ENCODE measurements around the gene FOXO6. TPM values are rescaled to one million over a fixed set of nuclear protein-coding genes. Genes with fewer than 3 reads are reported as not detected.
A peak's percentile ranks its signal among the peaks of the same experiment; 100 is the strongest.
"Not testable (repeated sequence)": the region's sequence is repeated elsewhere in the genome, so short reads cannot be mapped to it uniquely, and the experiment has no call there.

FOXO6 gene
- polyA plus RNA-seq, 4 donors = 0.34 to 4.1 TPM; not detected in 2

DNA sequence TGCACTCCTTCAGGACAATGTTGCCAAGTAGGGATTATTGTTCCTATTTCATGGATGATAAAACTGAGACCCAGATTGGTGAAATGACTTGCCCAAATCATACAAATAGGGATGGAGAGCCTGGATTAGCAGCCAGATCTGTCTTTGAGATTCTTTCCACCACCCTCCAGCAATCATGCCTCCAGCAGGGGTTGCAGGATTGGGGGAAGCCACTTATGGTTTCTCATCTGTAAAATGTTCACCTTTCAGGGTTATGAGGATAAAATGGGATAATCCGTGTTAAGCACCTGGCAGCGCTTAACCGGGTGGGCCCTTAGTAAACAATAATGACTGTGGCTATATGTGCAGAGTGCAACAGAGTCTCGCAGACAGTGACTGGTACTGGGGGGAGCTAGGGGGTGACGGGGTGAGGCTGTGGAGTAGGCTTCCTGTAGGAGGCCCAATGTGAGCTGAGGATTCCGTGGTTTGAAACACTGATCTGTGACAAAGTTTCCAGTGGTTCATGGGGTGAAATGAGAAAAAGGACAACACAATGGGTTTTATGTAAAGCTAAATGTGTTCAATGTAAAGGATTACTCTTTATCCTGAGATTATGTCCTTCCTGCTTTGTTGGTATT lies 33.7 kb upstream of the FOXO6 start:
- Histone ChIP-seq H3K27me3 (ENCODE audit: control insufficient read depth in 3 of 3, insufficient read depth in 3 of 3, low read length in 3 of 3) (peaks cover 0 to 3% (median 0%) of the 10 kb centered on the region in 3 donors), H3K4me3 (ENCODE audit: low read depth in 1 of 3, low read length in 3 of 3) (no peak overlapping the region), H3K27ac (ENCODE audit: low read depth in 1 of 3, low read length in 2 of 3) (no peak overlapping the region), H3K36me3 (ENCODE audit: control insufficient read depth in 3 of 3, insufficient read depth in 2 of 3, low read depth in 1 of 3, low read length in 3 of 3) (no peaks in the 10 kb centered on the region), H3K9me3 (ENCODE audit: control insufficient read depth in 2 of 2, insufficient read depth in 1 of 2, low read depth in 1 of 2, low read length in 1 of 2) (peaks cover 0 to 5% of the 10 kb centered on the region in 2 donors), H3K4me1 (ENCODE audit: control insufficient read depth in 3 of 3, insufficient read depth in 2 of 3, low read depth in 1 of 3, low read length in 2 of 3) (no peaks in the 10 kb centered on the region)
- DNase-seq = no peak
- 66 to 76% (median 70%) methylated on average over 6 of the region's 6 CpGs for WGBS, 3 donors
- FAIRE-seq = no peak

DNA sequence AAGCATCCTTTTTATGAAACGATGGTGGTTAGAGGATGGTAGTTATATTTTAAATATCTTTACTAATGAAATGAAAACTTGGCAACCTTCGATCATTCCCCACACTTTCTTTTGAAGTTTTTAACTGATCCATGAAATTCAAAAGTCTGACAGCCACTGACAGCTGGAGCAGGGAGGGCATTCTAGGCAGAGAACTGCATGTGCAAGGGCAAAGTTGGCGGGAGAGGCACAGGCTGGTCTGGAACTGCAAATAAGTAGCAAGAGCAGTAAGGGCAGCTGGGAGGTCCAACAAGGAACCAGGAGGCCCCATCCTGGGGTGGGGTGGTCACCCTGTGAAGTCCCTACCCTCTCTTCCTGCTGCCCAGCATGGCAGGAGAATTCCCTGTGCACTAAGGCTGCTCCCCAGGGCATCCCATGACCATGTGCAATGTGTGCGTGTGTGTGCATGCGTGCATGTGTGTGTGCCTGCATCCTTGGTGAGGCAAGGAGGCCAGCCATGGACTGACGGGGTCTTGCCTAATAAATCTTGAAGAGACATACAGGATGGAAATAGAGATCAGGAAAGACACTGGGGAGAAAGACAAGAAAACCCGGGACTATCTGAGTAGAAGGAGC lies 33.1 kb upstream of the FOXO6 start:
- no peak overlapping the region for H3K27ac ChIP-seq (ENCODE audit: low read depth in 1 of 3, low read length in 2 of 3)
- whole genome bisulfite sequencing, 3 donors = 66 to 81% (median 76%) methylated on average over 7 of the region's 7 CpGs
- H3K4me3 ChIP-seq (ENCODE audit: low read depth in 1 of 3, low read length in 3 of 3) = no peak overlapping the region
- H3K4me1 ChIP-seq (ENCODE audit: control insufficient read depth in 3 of 3, insufficient read depth in 2 of 3, low read depth in 1 of 3, low read length in 2 of 3) = no peaks in the 10 kb centered on the region
- H3K36me3 ChIP-seq (ENCODE audit: control insufficient read depth in 3 of 3, insufficient read depth in 2 of 3, low read depth in 1 of 3, low read length in 3 of 3) = no peaks in the 10 kb centered on the region
- DNase-seq (no peak), FAIRE-seq (no peak)
- H3K9me3 ChIP-seq (ENCODE audit: control insufficient read depth in 2 of 2, insufficient read depth in 1 of 2, low read depth in 1 of 2, low read length in 1 of 2) = peaks cover 0 to 5% of the 10 kb centered on the region in 2 donors
- H3K27me3 ChIP-seq (ENCODE audit: control insufficient read depth in 3 of 3, insufficient read depth in 3 of 3, low read length in 3 of 3) = peaks cover 0 to 3% (median 0%) of the 10 kb centered on the region in 3 donors

DNA sequence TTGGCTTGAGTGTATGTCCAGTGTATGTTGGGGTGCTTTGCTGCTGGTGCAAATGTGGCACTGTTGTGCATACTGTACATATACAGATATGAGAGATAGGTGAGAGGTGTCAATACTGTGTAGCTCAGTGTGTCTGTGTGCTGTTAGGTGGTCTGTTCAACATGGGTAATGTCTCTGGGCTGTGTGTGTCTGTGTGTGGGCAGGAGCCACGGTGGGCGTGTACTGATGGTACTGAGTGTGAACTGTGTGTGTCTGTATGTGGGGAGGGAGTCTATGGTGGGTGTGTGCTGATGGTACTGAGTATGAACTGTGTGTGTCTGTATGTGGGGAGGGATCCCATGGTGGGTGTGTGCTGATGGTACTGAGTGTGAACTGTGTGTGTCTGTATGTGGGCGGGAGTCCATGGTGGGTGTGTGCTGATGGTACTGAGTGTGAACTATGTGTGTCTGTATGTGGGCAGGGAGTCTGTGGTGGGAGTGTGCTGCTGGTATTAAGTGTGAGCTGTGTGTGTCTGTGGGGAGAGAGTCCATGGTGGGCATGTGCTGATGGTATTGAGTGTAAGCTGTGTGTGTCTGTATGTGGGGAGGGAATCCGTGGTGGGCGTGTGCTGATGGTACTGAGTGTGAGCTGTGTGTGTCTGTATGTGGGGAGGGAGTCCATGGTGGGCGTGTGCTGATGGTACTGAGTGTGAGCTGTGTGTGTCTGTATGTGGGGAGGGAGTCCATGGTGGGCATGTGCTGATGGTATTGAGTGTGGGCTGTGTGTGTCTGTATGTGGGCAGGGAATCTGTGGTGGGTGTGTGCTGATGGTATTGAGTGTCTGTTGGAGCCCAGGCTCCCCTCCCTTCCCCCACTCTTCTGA lies 32.2 kb upstream of the FOXO6 start:
- H3K4me3 ChIP-seq (ENCODE audit: low read depth in 1 of 3, low read length in 3 of 3) = no peak overlapping the region
- peaks cover 0 to 5% of the 10 kb centered on the region in 2 donors for H3K9me3 ChIP-seq (ENCODE audit: control insufficient read depth in 2 of 2, insufficient read depth in 1 of 2, low read depth in 1 of 2, low read length in 1 of 2)
- no peaks in the 10 kb centered on the region for H3K36me3 ChIP-seq (ENCODE audit: control insufficient read depth in 3 of 3, insufficient read depth in 2 of 3, low read depth in 1 of 3, low read length in 3 of 3)
- H3K27me3 ChIP-seq (ENCODE audit: control insufficient read depth in 3 of 3, insufficient read depth in 3 of 3, low read length in 3 of 3) = peaks cover 0 to 3% (median 0%) of the 10 kb centered on the region in 3 donors
- H3K27ac ChIP-seq (ENCODE audit: low read depth in 1 of 3, low read length in 2 of 3) = no peak overlapping the region
- WGBS, 3 donors = 75 to 88% (median 84%) methylated on average over 6 of the region's 6 CpGs
- no peaks in the 10 kb centered on the region for H3K4me1 ChIP-seq (ENCODE audit: control insufficient read depth in 3 of 3, insufficient read depth in 2 of 3, low read depth in 1 of 3, low read length in 2 of 3)
- no peak for DNase-seq
- no peak for FAIRE-seq

DNA sequence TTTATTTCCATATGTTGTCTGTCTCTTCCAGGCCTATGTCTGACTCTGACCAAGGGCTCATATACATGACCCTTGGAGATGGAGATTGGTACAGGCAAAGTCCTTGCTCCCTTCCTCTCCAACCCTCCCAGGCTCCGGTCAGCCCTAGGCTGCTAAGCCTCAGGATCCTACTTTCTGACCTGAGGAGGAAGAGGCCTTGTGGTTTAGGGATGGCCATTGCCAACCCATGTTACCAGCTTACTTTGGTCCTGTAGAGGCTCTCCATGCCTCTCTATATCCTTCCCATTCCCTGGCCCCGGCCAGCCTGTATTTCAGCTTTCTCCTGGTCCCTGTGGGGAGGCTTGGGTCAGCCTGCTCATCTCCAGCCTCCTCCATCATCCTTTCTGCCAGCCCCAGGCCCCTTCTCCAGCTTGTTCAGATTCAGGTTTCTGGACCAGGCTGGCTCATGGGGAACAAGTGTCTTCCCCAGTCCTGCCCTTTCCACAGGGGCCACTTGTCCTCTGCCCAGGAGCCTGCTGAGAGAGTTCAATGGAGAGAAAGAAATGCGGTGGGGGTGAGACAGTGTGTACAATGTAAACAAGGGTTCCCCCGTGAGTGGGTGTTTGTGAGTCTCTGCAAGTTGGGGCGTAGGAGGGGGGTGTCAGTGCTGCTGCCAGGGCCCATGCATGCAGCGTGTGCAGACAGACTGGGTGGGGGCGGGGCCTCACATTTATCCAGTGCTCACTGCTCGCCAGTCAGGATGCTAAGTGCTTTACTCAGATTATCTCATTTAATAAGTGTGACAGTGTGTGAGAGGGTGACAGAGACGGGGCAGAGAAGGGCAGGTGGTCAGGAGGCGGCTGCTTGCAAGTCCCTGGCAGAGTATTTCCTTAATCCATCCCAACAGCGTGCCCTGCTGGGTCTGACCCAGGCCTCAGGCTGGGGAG lies 31.3 kb upstream of the FOXO6 start:
- H3K27ac ChIP-seq (ENCODE audit: low read depth in 1 of 3, low read length in 2 of 3) = no peak overlapping the region
- H3K4me1 ChIP-seq (ENCODE audit: control insufficient read depth in 3 of 3, insufficient read depth in 2 of 3, low read depth in 1 of 3, low read length in 2 of 3) = no peaks in the 10 kb centered on the region
- peaks cover 0 to 5% of the 10 kb centered on the region in 2 donors for H3K9me3 ChIP-seq (ENCODE audit: control insufficient read depth in 2 of 2, insufficient read depth in 1 of 2, low read depth in 1 of 2, low read length in 1 of 2)
- 82 to 88% (median 84%) methylated on average over 10 to 11 of the region's 11 CpGs for WGBS, 3 donors
- H3K4me3 ChIP-seq (ENCODE audit: low read depth in 1 of 3, low read length in 3 of 3) = no peak overlapping the region
- H3K36me3 ChIP-seq (ENCODE audit: control insufficient read depth in 3 of 3, insufficient read depth in 2 of 3, low read depth in 1 of 3, low read length in 3 of 3) = no peaks in the 10 kb centered on the region
- H3K27me3 ChIP-seq (ENCODE audit: control insufficient read depth in 3 of 3, insufficient read depth in 3 of 3, low read length in 3 of 3) = peaks cover 0 to 3% (median 0%) of the 10 kb centered on the region in 3 donors
- FAIRE-seq (no peak), DNase-seq (no peak)

DNA sequence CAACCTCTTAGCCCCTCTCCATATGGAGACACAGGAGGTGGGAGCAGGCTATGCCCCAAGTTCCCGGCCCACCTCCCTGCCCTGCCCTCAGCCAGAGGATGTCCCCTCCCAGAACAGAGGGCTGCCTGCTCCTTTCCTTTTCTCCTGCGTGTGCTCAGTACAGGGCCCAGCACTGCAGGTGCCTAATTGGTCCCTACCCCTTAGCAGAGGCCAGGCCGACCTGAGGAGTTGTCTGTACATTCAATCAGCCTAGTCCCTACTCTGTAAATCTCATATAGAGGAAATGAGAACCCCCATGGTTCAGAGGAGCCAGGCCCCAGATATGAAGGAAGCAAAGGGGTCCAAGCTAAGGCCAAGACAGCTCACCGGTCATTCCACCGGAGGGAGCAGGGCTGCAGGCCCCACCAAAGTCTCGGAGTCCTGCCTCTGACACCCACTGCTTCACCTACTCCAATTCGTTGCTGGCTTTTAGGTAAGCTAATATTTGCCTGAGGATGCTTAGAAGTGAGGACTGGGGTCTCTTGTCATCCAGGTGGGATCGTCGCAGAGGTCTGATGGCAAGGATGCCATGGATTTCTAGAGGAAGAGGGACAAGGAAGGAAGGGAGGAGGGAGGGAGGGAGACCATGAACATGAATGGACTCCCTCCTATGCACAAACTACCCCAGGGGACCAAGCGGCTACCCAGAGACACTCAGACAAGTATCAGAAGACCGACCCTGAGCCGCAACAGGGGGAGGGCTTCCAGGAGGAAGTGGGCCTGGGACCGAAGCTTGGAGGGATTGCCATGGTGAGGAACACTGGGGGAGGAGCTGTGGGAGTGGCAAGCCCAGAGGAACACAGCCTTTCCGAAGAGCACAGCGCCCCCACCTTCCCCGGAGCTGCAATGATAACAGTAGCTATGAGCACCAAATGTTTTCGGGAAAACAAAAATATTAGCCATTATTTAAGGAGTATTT lies 30.4 kb upstream of the FOXO6 start:
- H3K4me1 ChIP-seq (ENCODE audit: control insufficient read depth in 3 of 3, insufficient read depth in 2 of 3, low read depth in 1 of 3, low read length in 2 of 3) = no peaks in the 10 kb centered on the region
- FAIRE-seq (no peak), DNase-seq (peak in 1 of 2 donors; percentile 38)
- WGBS, 3 donors = 56 to 78% (median 76%) methylated on average over 16 to 17 of the region's 17 CpGs
- peaks cover 0 to 3% (median 0%) of the 10 kb centered on the region in 3 donors for H3K27me3 ChIP-seq (ENCODE audit: control insufficient read depth in 3 of 3, insufficient read depth in 3 of 3, low read length in 3 of 3)
- H3K9me3 ChIP-seq (ENCODE audit: control insufficient read depth in 2 of 2, insufficient read depth in 1 of 2, low read depth in 1 of 2, low read length in 1 of 2) = peaks cover 0 to 3% of the 10 kb centered on the region in 2 donors
- H3K27ac ChIP-seq (ENCODE audit: low read depth in 1 of 3, low read length in 2 of 3) = no peak overlapping the region
- no peak overlapping the region for H3K4me3 ChIP-seq (ENCODE audit: low read depth in 1 of 3, low read length in 3 of 3)
- no peaks in the 10 kb centered on the region for H3K36me3 ChIP-seq (ENCODE audit: control insufficient read depth in 3 of 3, insufficient read depth in 2 of 3, low read depth in 1 of 3, low read length in 3 of 3)

DNA sequence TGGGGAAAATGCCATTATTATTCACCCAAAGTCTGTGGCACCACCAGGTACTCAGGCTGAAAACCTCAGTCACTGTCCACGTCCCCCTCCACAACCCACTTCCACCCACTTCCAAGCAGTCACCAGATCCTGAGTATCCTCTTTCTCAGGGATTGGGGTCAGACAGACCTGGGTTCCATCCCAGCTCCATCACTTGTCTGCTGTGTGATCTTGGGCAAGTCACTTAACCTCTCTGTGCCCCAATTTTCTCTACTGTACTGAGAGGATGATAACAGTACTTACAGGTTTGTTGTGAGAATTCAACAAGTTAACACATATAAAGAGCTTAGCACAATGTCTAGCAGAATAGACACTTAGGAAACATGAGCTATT lies 29.7 kb upstream of the FOXO6 start:
- Histone ChIP-seq H3K27ac (ENCODE audit: low read depth in 1 of 3, low read length in 2 of 3) (no peak overlapping the region), H3K36me3 (ENCODE audit: control insufficient read depth in 3 of 3, insufficient read depth in 2 of 3, low read depth in 1 of 3, low read length in 3 of 3) (no peaks in the 10 kb centered on the region), H3K4me3 (ENCODE audit: low read depth in 1 of 3, low read length in 3 of 3) (no peak overlapping the region), H3K4me1 (ENCODE audit: control insufficient read depth in 3 of 3, insufficient read depth in 2 of 3, low read depth in 1 of 3, low read length in 2 of 3) (no peaks in the 10 kb centered on the region), H3K9me3 (ENCODE audit: control insufficient read depth in 2 of 2, insufficient read depth in 1 of 2, low read depth in 1 of 2, low read length in 1 of 2) (no peaks in the 10 kb centered on the region), H3K27me3 (ENCODE audit: control insufficient read depth in 3 of 3, insufficient read depth in 3 of 3, low read length in 3 of 3) (peaks cover 0 to 3% (median 0%) of the 10 kb centered on the region in 3 donors)
- WGBS, 3 donors = 43 to 93% (median 83%) methylated on average over 1 of the region's 1 CpG
- DNase-seq (no peak), FAIRE-seq (no peak)

DNA sequence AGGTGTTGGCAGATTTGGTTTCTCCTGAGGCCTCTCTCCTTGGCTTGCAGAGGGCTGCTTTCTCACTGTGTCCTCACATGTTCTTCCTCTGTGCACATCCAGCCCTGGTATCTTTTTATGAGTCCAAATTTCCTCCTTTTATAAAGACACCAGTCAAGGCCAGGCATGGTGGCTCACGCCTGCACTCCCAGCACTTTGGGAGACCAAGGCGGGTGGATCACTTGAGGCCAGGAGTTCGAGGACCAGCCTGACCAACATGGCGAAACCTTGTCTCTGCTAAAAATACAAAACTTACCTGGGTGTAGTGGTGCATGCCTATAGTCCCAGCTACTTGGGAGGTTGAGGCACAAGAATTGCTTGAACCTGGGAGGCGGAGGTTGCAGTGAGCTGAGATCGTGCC lies 29.1 kb upstream of the FOXO6 start:
- 94 to 96% (median 95%) methylated on average over 6 of the region's 6 CpGs for WGBS, 3 donors
- H3K9me3 ChIP-seq (ENCODE audit: control insufficient read depth in 2 of 2, insufficient read depth in 1 of 2, low read depth in 1 of 2, low read length in 1 of 2); FAIRE-seq; H3K4me3 ChIP-seq (ENCODE audit: low read depth in 1 of 3, low read length in 3 of 3); H3K27ac ChIP-seq (ENCODE audit: low read depth in 1 of 3, low read length in 2 of 3); H3K27me3 ChIP-seq (ENCODE audit: control insufficient read depth in 3 of 3, insufficient read depth in 3 of 3, low read length in 3 of 3); H3K36me3 ChIP-seq (ENCODE audit: control insufficient read depth in 3 of 3, insufficient read depth in 2 of 3, low read depth in 1 of 3, low read length in 3 of 3); H3K4me1 ChIP-seq (ENCODE audit: control insufficient read depth in 3 of 3, insufficient read depth in 2 of 3, low read depth in 1 of 3, low read length in 2 of 3); DNase-seq: not testable (repeated sequence)
